ENCODE results near the gene MGLL.

The MGLL gene

GRCh38 chr3:127796045-127796830 lies 26.1 kb downstream of the MGLL start:
- H3K4me1 ChIP-seq (ENCODE audit: insufficient read depth, low read length, severe bottlenecking) = no peaks in the 10 kb centered on the region
- no peaks in the 10 kb centered on the region for H3K9me3 ChIP-seq (ENCODE audit: low read length)
- TF ChIP-seq EZH2 (IDR thresholded peaks at IDR 0.05; ENCODE audit: borderline replicate concordance, low read length) (no peak), CTCF (IDR thresholded peaks at IDR 0.05; ENCODE audit: low read length) (no peak)
- H2AFZ ChIP-seq (ENCODE audit: low read length) = no peak overlapping the region
- H3K36me3 ChIP-seq (ENCODE audit: insufficient read depth, low read length) = no peaks in the 10 kb centered on the region
- H3F3A ChIP-seq (ENCODE audit: insufficient read depth, low read length) = no peaks in the 10 kb centered on the region
- H3K27ac ChIP-seq (ENCODE audit: low read depth, low read length, poor library complexity, severe bottlenecking) = no peak overlapping the region
- no peak overlapping the region for H3K9ac ChIP-seq (ENCODE audit: low read length)
- H3K9me2 ChIP-seq (ENCODE audit: low read depth, low read length) = no peaks in the 10 kb centered on the region
- H3K79me2 ChIP-seq (ENCODE audit: insufficient read depth, low read length) = no peaks in the 10 kb centered on the region
- H3K4me2 ChIP-seq (ENCODE audit: low read length) = no peak overlapping the region
- H3K4me3 ChIP-seq (ENCODE audit: low read depth, low read length, poor library complexity, severe bottlenecking) = no peak overlapping the region
- no peaks in the 10 kb centered on the region; the same call in 1 of the 2 replicates for H3K27me3 ChIP-seq (ENCODE audit: insufficient read depth, low read length)
- H4K20me1 ChIP-seq (ENCODE audit: insufficient read depth, low read length) = no peaks in the 10 kb centered on the region

- H3K4me2 ChIP-seq (ENCODE audit: low read length) = no peak overlapping the region
- H3K9me2 ChIP-seq (ENCODE audit: low read depth, low read length) = no peaks in the 10 kb centered on the region
- H3K79me2 ChIP-seq (ENCODE audit: insufficient read depth, low read length) = no peaks in the 10 kb centered on the region
- H3K9ac ChIP-seq (ENCODE audit: low read length) = no peak overlapping the region
- no peaks in the 10 kb centered on the region for H3K36me3 ChIP-seq (ENCODE audit: insufficient read depth, low read length)
- no peaks in the 10 kb centered on the region for H3K9me3 ChIP-seq (ENCODE audit: low read length)
- no peaks in the 10 kb centered on the region for H3K4me1 ChIP-seq (ENCODE audit: insufficient read depth, low read length, severe bottlenecking)
- no peak overlapping the region for H2AFZ ChIP-seq (ENCODE audit: low read length)
- no peaks in the 10 kb centered on the region; the same call in 1 of the 2 replicates for H3K27me3 ChIP-seq (ENCODE audit: insufficient read depth, low read length)
- H3K4me3 ChIP-seq (ENCODE audit: low read depth, low read length, poor library complexity, severe bottlenecking) = no peak overlapping the region
- TF ChIP-seq CTCF (IDR thresholded peaks at IDR 0.05; ENCODE audit: low read length) (no peak), EZH2 (IDR thresholded peaks at IDR 0.05; ENCODE audit: borderline replicate concordance, low read length) (no peak)
- no peaks in the 10 kb centered on the region for H4K20me1 ChIP-seq (ENCODE audit: insufficient read depth, low read length)
- no peak overlapping the region for H3K27ac ChIP-seq (ENCODE audit: low read depth, low read length, poor library complexity, severe bottlenecking)
- no peaks in the 10 kb centered on the region for H3F3A ChIP-seq (ENCODE audit: insufficient read depth, low read length)
Measured at GRCh38 chr3:127794972-127795371, 27.3 kb downstream of the MGLL start.

DNA sequence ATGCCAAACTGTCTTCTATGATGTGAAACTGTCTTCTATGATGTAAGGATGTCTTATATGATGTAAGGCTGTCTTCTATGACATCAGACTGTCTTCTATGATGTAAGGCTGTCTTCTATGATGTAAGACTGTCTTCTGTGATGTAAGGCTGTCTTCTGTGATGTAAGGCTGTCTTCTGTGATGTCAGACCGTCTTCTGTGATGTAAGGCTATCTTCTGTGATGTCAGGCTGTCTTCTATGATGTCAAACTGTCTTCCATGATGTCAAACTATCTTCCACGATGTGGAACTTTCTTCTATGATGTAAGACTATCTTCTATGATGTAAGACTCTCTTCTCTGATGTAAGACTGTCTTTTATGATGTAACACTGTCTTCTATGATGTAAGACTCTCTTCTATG lies 27.9 kb downstream of the MGLL start:
- no peaks in the 10 kb centered on the region for H3K9me3 ChIP-seq (ENCODE audit: low read length)
- H3K4me3 ChIP-seq (ENCODE audit: low read depth, low read length, poor library complexity, severe bottlenecking) = no peak overlapping the region
- no peaks in the 10 kb centered on the region for H3K79me2 ChIP-seq (ENCODE audit: insufficient read depth, low read length)
- no peaks in the 10 kb centered on the region for H3K4me1 ChIP-seq (ENCODE audit: insufficient read depth, low read length, severe bottlenecking)
- no peaks in the 10 kb centered on the region; the same call in 1 of the 2 replicates for H3K27me3 ChIP-seq (ENCODE audit: insufficient read depth, low read length)
- H3K4me2 ChIP-seq (ENCODE audit: low read length) = no peak overlapping the region
- no peak overlapping the region for H3K27ac ChIP-seq (ENCODE audit: low read depth, low read length, poor library complexity, severe bottlenecking)
- H3F3A ChIP-seq (ENCODE audit: insufficient read depth, low read length) = no peaks in the 10 kb centered on the region
- H3K9me2 ChIP-seq (ENCODE audit: low read depth, low read length) = no peaks in the 10 kb centered on the region
- no peak overlapping the region for H3K9ac ChIP-seq (ENCODE audit: low read length)
- TF ChIP-seq CTCF (IDR thresholded peaks at IDR 0.05; ENCODE audit: low read length) (no peak), EZH2 (IDR thresholded peaks at IDR 0.05; ENCODE audit: borderline replicate concordance, low read length) (no peak)
- no peaks in the 10 kb centered on the region for H4K20me1 ChIP-seq (ENCODE audit: insufficient read depth, low read length)
- H2AFZ ChIP-seq (ENCODE audit: low read length) = no peak overlapping the region
- no peaks in the 10 kb centered on the region for H3K36me3 ChIP-seq (ENCODE audit: insufficient read depth, low read length)

All from OCI-LY1 (cell line).